Calu3 (cell line): ENCODE results near the gene RPS15. TPM values are rescaled to one million over a fixed set of nuclear protein-coding genes. Genes with fewer than 3 reads are reported as not detected.

Experiments used
- BruUV-seq: library from RNA; stranded (reverse); fragments of 400-500 nt; replicated peaks from 2 replicates; lab custom pipeline; 2021; lab: Mats Ljungman, UMichigan
- CTCF ChIA-PET: fragments of 300-600 bp; sonication (Branson Sonifier 250); formaldehyde crosslinking; loops from one replicate; lab custom pipeline; 2022; ENCODE audit warnings: antibody characterized with exemption; lab: Charles Lee
- DNase-seq: peaks from one replicate; pipeline ENCODE4 v3.0.0; 2022
- H3K27ac Mint-ChIP-seq: one replicate; pipeline ENCODE4 v1.8.0; 2022; ENCODE audit warnings: mixed read lengths; ENCODE audit not compliant: unreplicated experiment
- H3K27me3 Mint-ChIP-seq: one replicate; pipeline ENCODE4 v1.8.0; 2022; ENCODE audit warnings: mixed read lengths; ENCODE audit not compliant: unreplicated experiment
- H3K36me3 Mint-ChIP-seq: one replicate; pipeline ENCODE4 v1.8.0; 2022; ENCODE audit warnings: mild to moderate bottlenecking, moderate library complexity, mixed read lengths; ENCODE audit not compliant: insufficient read depth, unreplicated experiment
- H3K4me1 Mint-ChIP-seq: one replicate; pipeline ENCODE4 v1.8.0; 2022; ENCODE audit warnings: mild to moderate bottlenecking, low read depth, mixed read lengths; ENCODE audit not compliant: unreplicated experiment
- H3K4me3 Mint-ChIP-seq: one replicate; pipeline ENCODE4 v1.8.0; 2022; ENCODE audit warnings: mild to moderate bottlenecking, low read depth, moderate library complexity, mixed read lengths; ENCODE audit not compliant: unreplicated experiment
- H3K9me3 Mint-ChIP-seq: one replicate; pipeline ENCODE4 v1.8.0; 2022; ENCODE audit warnings: low read depth, mixed read lengths; ENCODE audit not compliant: unreplicated experiment
- intact Hi-C: fragments of 100-400 bp; cut with micrococcal nuclease; formaldehyde crosslinking; loops from one replicate; pipeline ENCODE4 v1.10.0; 2022; ENCODE audit not compliant: unreplicated experiment
- total RNA-seq: library from RNA; stranded (reverse); gene quantifications from 2 replicates; pipeline ENCODE4 v1.2.3, GENCODE V29; 2022
- TF ChIP-seq, protein P1 (sequence below): fragments of 200-600 bp; IDR thresholded peaks from one replicate; pipeline ENCODE4 v1.8.0; 2022; ENCODE audit warnings: antibody characterized with exemption; ENCODE audit not compliant: unreplicated experiment

Gene RPS15
- total RNA-seq, 1 experiment from 2014 or later = 628 TPM

DNA sequence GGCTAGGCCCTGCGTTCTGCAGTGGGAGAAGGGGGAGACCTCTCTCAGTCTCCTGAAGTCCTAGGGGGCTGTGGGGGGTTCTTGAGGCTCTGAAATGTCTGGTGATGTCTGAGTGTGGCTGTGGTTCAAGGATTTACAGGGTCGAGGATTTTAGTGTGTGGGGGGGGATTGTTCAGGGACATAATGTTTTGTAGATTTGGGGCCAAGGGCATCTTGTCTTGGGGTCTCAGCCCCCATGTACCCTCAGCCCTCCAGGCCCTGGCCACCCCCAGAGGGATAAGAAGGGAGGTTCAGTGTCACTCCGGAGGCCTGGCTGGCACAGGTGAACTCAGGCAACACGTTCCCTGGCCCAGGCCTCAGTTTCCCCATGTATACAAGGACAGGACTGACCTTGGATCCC is 9.3 kb downstream of the RPS15 start:
- Mint-ChIP-seq H3K27ac (no peak overlapping the region), H3K27me3 (peaks cover 58% of the 10 kb centered on the region), H3K4me3 (no peak overlapping the region), H3K9me3 (no peaks in the 10 kb centered on the region), H3K36me3 (peaks cover 34% of the 10 kb centered on the region), H3K4me1 (no peaks in the 10 kb centered on the region)
- no peak for DNase-seq
- CTCF ChIA-PET = no interaction called here
- TF ChIP-seq, protein P1, sequence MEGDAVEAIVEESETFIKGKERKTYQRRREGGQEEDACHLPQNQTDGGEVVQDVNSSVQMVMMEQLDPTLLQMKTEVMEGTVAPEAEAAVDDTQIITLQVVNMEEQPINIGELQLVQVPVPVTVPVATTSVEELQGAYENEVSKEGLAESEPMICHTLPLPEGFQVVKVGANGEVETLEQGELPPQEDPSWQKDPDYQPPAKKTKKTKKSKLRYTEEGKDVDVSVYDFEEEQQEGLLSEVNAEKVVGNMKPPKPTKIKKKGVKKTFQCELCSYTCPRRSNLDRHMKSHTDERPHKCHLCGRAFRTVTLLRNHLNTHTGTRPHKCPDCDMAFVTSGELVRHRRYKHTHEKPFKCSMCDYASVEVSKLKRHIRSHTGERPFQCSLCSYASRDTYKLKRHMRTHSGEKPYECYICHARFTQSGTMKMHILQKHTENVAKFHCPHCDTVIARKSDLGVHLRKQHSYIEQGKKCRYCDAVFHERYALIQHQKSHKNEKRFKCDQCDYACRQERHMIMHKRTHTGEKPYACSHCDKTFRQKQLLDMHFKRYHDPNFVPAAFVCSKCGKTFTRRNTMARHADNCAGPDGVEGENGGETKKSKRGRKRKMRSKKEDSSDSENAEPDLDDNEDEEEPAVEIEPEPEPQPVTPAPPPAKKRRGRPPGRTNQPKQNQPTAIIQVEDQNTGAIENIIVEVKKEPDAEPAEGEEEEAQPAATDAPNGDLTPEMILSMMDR = no peak
- intact Hi-C loops = no loop called here
- no TSS peak for BruUV-seq

- no peak overlapping the region for H3K27ac Mint-ChIP-seq
- intact Hi-C loops = no loop called here
- no peak overlapping the region for H3K4me3 Mint-ChIP-seq
- BruUV-seq = no TSS peak
- peaks cover 30% of the 10 kb centered on the region for H3K36me3 Mint-ChIP-seq
- TF ChIP-seq, protein P1 = no peak
- H3K9me3 Mint-ChIP-seq = no peaks in the 10 kb centered on the region
- peaks cover 62% of the 10 kb centered on the region for H3K27me3 Mint-ChIP-seq
- DNase-seq = no peak
- CTCF ChIA-PET = interaction anchor here (0.7 kb wide), 1 partner anchor 100 kb away, joined by 3 read pairs; no protein-coding TSS in a partner anchor
- H3K4me1 Mint-ChIP-seq = no peaks in the 10 kb centered on the region
Observed at GRCh38 chr19:1447944-1448343, 9.7 kb downstream of the RPS15 start.

- TF ChIP-seq, protein P1 = no peak
- no peak within 1 kb of the TSS for H3K27ac Mint-ChIP-seq
- intact Hi-C loops = no loop called here
- BruUV-seq = no TSS peak
- no peaks in the 10 kb centered on the region for H3K9me3 Mint-ChIP-seq
- CTCF ChIA-PET = no interaction called here
- DNase-seq = no peak
- H3K27me3 Mint-ChIP-seq = peaks cover 80% of the 10 kb centered on the region
- no peaks in the 10 kb centered on the region for H3K4me1 Mint-ChIP-seq
- no peak within 1 kb of the TSS for H3K4me3 Mint-ChIP-seq
- peaks cover 26% of the 10 kb centered on the region for H3K36me3 Mint-ChIP-seq
Observed at GRCh38 chr19:1449467-1450442, 11.6 kb downstream of the RPS15 start, which contains the start of gene APC2. Gene APC2, plus strand, starts transcription at chr19:1450121. Its CDS starts 2,881 bp downstream, at chr19:1453002.

DNA sequence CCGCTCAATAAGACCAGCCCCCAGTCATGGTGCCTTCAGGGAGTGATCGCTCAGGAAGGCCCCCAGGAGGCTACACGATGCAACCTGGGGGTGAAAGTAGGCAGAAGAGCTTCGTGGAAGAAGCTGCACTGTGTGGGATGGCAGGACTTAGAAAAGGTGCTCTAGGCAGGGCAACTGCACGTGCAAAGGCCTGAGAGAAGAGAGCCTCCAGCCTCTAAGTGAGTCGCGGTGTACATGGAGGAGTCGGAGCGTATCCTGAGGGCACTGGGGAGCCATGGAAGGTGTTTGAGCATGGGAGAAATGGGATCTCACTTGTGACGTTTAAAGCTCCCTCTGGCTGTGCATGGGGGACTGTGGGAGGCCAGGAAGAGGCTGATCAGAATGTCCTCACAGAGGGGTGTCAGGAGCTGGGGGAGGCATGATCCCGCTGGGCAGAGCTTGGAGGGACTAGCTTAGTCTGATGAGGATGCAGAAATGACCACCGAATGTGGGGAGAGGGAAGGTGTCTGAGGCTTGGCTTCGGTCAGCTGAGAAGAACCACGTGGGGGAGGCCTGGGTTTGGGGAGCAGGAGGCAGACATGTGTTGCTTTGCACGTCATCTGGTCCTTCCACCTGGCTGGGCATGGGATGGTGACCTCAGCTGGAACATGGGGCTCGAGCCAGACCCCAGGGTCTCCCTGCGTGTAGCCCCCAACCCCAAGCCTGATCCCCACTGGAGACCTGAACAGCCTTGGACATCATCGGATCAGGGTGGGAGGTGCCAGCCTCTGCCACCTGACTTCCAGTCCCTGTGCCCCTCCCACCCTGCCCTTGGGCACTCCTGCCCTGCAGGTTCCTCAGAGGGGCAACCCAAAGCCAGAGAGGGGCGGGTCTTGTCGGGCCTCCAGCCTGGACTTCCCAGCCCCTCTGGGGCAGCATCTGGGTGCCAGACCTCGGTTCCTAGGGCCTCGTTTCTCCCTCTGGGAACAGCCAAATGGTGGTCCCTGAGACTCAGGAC is 12.8 kb downstream of the RPS15 start:
- CTCF ChIA-PET = no interaction called here
- Mint-ChIP-seq H3K27ac (no peak overlapping the region), H3K27me3 (peaks cover 91% of the 10 kb centered on the region), H3K4me1 (no peaks in the 10 kb centered on the region), H3K36me3 (peaks cover 23% of the 10 kb centered on the region), H3K4me3 (no peak overlapping the region), H3K9me3 (no peaks in the 10 kb centered on the region)
- intact Hi-C loops = no loop called here
- no peak for DNase-seq
- TF ChIP-seq, protein P1 = no peak
- BruUV-seq = no TSS peak
